ENCODE measurements around the gene ILF3. TPM values are rescaled to one million over a fixed set of nuclear protein-coding genes. Genes with fewer than 3 reads are reported as not detected.

The ILF3 gene
- total RNA-seq, 2 donors from 2014 or later, result 114 to 196 TPM

- H3K4me1 ChIP-seq (ENCODE audit: control insufficient read depth in 1 of 2, low read depth in 2 of 2), result no peaks in the 10 kb centered on the region
- H3K27ac ChIP-seq, result no peak overlapping the region
- DNase-seq (ENCODE audit: low spot score) (no peak), ATAC-seq (ENCODE audit: insufficient number of reproducible peaks, low FRiP score, low read depth) (no peak)
- peaks cover 5% of the 10 kb centered on the region for H3K36me3 ChIP-seq
- H3K9me3 ChIP-seq, result no peaks in the 10 kb centered on the region
- H3K27me3 ChIP-seq (replicated peaks; ENCODE audit: insufficient read depth), result no peaks in the 10 kb centered on the region
- TF ChIP-seq CTCF (IDR thresholded peaks at IDR 0.05), result no peak
- no peak overlapping the region for H3K4me3 ChIP-seq
Measured at GRCh38 chr19:10708291-10708690, 54.1 kb downstream of the ILF3 start.

DNA sequence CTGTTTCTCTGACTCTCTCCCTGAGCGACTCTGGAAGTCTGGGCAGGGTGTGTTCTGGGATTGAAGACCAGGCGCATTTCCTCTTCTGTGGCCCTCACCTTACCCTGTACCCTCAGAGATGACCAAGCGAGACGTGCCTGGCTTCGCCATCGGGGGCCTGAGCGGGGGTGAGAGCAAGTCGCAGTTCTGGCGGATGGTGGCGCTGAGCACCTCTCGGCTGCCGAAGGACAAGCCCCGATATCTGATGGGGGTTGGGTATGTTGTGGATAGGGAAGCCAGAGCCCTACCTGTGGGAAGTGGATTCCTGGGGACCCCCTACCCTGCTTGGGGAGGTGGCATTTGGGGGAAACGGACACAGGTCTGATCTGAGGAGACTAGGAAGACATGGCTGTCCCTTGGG lies 57.9 kb downstream of the ILF3 start:
- DNase-seq (ENCODE audit: low spot score) (no peak), ATAC-seq (ENCODE audit: insufficient number of reproducible peaks, low FRiP score, low read depth) (no peak)

GRCh38 chr19:10712754-10713153 lies 58.6 kb downstream of the ILF3 start:
- Histone ChIP-seq H3K4me1 (ENCODE audit: control insufficient read depth in 1 of 2, low read depth in 2 of 2) (peaks cover 0 to 4% of the 10 kb centered on the region in 2 donors), H3K27ac (no peak overlapping the region), H3K36me3 (peaks cover 6% of the 10 kb centered on the region), H3K9me3 (no peaks in the 10 kb centered on the region), H3K4me3 (no peak overlapping the region), H3K27me3 (replicated peaks; ENCODE audit: insufficient read depth) (no peaks in the 10 kb centered on the region)
- DNase-seq (ENCODE audit: low spot score), result no peak
- TF ChIP-seq CTCF (IDR thresholded peaks at IDR 0.05), result no peak
- no peak for ATAC-seq (ENCODE audit: insufficient number of reproducible peaks, low FRiP score, low read depth)

More for the DNA sequence above, 57.9 kb downstream of the ILF3 start:
- H3K27ac ChIP-seq, result no peak overlapping the region
- no peaks in the 10 kb centered on the region for H3K9me3 ChIP-seq
- H3K36me3 ChIP-seq, result peaks cover 6% of the 10 kb centered on the region
- no peak for TF ChIP-seq CTCF (IDR thresholded peaks at IDR 0.05)
- no peaks in the 10 kb centered on the region for H3K27me3 ChIP-seq (replicated peaks; ENCODE audit: insufficient read depth)
- peaks cover 0 to 4% of the 10 kb centered on the region in 2 donors for H3K4me1 ChIP-seq (ENCODE audit: control insufficient read depth in 1 of 2, low read depth in 2 of 2)
- H3K4me3 ChIP-seq, result no peak overlapping the region

DNA sequence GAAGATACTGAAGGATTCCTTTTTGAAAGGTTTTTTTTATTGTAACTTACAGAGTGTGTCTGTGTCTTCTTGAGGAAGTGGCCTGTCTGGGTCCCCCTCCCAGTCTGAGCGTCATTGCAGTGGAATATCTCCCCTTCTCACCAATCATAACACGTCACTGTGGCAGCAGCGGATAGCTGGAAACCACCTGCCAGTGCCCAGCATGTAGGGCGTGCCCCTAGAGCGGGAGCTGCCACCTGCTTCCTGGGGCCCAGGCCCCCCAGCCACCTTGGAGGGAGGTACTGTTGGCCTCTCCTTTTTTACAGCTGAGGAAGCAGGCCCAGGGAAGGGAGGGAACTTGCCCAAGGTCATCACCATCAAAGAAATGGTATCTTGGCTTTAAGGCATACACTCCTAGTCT lies 59.2 kb downstream of the ILF3 start:
- no peaks in the 10 kb centered on the region for H3K9me3 ChIP-seq
- H3K27me3 ChIP-seq (replicated peaks; ENCODE audit: insufficient read depth), result no peaks in the 10 kb centered on the region
- peaks cover 6% of the 10 kb centered on the region for H3K36me3 ChIP-seq
- no peak for DNase-seq (ENCODE audit: low spot score)
- peaks cover 0 to 4% of the 10 kb centered on the region in 2 donors for H3K4me1 ChIP-seq (ENCODE audit: control insufficient read depth in 1 of 2, low read depth in 2 of 2)
- ATAC-seq (ENCODE audit: insufficient number of reproducible peaks, low FRiP score, low read depth), result no peak
- no peak overlapping the region for H3K27ac ChIP-seq
- H3K4me3 ChIP-seq, result no peak overlapping the region
- no peak for TF ChIP-seq CTCF (IDR thresholded peaks at IDR 0.05)

DNA sequence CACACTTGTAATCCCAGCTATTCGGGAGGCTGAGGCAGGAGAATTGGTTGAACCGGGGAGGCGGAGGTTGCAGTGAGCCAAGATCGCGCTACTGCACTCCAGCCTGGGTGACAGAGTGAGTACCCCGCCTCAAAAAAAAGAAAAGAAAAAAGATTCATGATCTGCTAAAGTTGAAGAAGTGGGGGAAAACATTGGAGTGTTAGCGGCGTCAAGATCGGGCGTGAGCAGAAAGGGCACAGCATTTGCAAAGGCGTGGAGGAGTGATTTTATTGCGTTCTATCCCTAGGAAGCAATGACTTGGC lies 62.9 kb downstream of the ILF3 start:
- Histone ChIP-seq H3K36me3 (peaks cover 6% of the 10 kb centered on the region), H3K9me3 (no peaks in the 10 kb centered on the region), H3K27me3 (replicated peaks; ENCODE audit: insufficient read depth) (no peaks in the 10 kb centered on the region), H3K27ac (peak overlapping the region; percentile 45 to 50), H3K4me3 (peak overlapping the region; percentile 49), H3K4me1 (ENCODE audit: control insufficient read depth in 1 of 2, low read depth in 2 of 2) (peaks cover 27 to 32% of the 10 kb centered on the region in 2 donors)
- ATAC-seq (ENCODE audit: insufficient number of reproducible peaks, low FRiP score, low read depth) (no peak), DNase-seq (ENCODE audit: low spot score) (no peak)
- no peak for TF ChIP-seq CTCF (IDR thresholded peaks at IDR 0.05)

Data from thoracic aorta (tissue), 2 donors.